Adrenal gland (tissue), 12 donors: Measurements from ENCODE around the gene ARX. TPM values are rescaled to one million over a fixed set of nuclear protein-coding genes. Genes with fewer than 3 reads are reported as not detected.

Experiments
- DNase-seq, 7 donors: peaks; one replicate each; pipeline ENCODE4 v3.0.0-alpha.2; 2019 to 2020
- H3K27ac ChIP-seq, 5 donors: fragments of 200-600 bp; sonication (generic) in 4 of 5; 1 replicate in 3 of 5; 2 replicates in 2 of 5; pipeline versions ENCODE4 v1.5.1 to v1.8.0; 2016 to 2020; ENCODE audit warnings: mild to moderate bottlenecking in 1 of 5
- H3K27me3 ChIP-seq: fragments of 200-600 bp; 2 replicates; pipeline ENCODE4 v1.8.0; 2021
- H3K36me3 ChIP-seq, 2 donors: fragments of 200-600 bp; replicated peaks in 1 of 2; 1 replicate in 1 of 2; 2 replicates in 1 of 2; pipeline versions ENCODE4 v1.5.1 to v1.8.0; 2018 to 2022
- H3K4me1 ChIP-seq, 2 donors: fragments of 200-600 bp; replicated peaks in 1 of 2; 1 replicate in 1 of 2; 2 replicates in 1 of 2; pipeline versions ENCODE4 v1.5.1 to v1.8.0; 2018 to 2021
- H3K4me3 ChIP-seq, 4 donors: fragments of 200-600 bp; sonication (generic) in 3 of 4; one replicate each; pipeline ENCODE4 v1.5.1; 2016 to 2018
- H3K9me3 ChIP-seq, 3 donors: fragments of 200-600 bp; sonication (generic) in 1 of 3; replicated peaks in 1 of 3; 1 replicate in 2 of 3; 2 replicates in 1 of 3; pipeline versions ENCODE4 v1.5.1 to v1.8.0; 2016 to 2021
- POLR2A ChIP-seq, 2 donors: fragments of 450-650 bp; IDR thresholded peaks; one replicate each; pipeline ENCODE4 v1.6.1; 2017; ENCODE audit warnings: antibody characterized with exemption in 2 of 2, mild to moderate bottlenecking in 2 of 2, moderate library complexity in 1 of 2
- WGBS, 4 donors: extraction: QIAGEN DNeasy Blood & Tissue Kit in 2 of 4; methylation state at CpG; one replicate each; pipeline versions ENCODE4 v1.1.5 to v1.1.7; 2013 to 2017; 5-methylcytosine and 5-hydroxymethylcytosine counted together
- intact Hi-C, 2 donors: fragments of 100-400 bp; cut with DNase I; formaldehyde crosslinking; loops; one replicate each; pipeline versions ENCODE4 v1.14.1 to v1.15.0; 2022 to 2023
- polyA plus RNA-seq, 3 donors: library from polyadenylated mRNA; stranded (reverse); fragments of 200-250 nt in 2 of 3; fragments of 350-450 nt in 1 of 3; fragmentation: Illumina TruSeq in 1 of 3; extraction: RNeasy Lipid Tissue Mini Kit (QIAGEN cat#74804) in 1 of 3; gene quantifications; one replicate each; pipeline ENCODE4 v1.2.3, GENCODE V29; 2013 to 2014
- total RNA-seq, 9 donors: library from RNA; depleted of rRNA in 4 of 9; stranded (reverse); fragments of >200 nt in 4 of 9; fragments of 120-200 nt in 1 of 9; fragmentation: NEBNext Ultra II Directional in 1 of 9; extraction: Animal tissue kit (Norgen Biotek cat#: 25700) in 1 of 9; gene quantifications; one replicate each; pipeline versions ENCODE4 v1.1.0 to v1.2.4, GENCODE V29; 2013 to 2023
- TF ChIP-seq, protein P1 (sequence below), 6 experiments: fragments of 450-650 bp in 4 of 6; fragments of 200-600 bp in 2 of 6; sonication (generic) in 1 of 6; IDR thresholded peaks; 1 replicate in 5 of 6; 2 replicates in 1 of 6; pipeline versions ENCODE4 v1.5.1 to v1.8.0; 2016 to 2021; ENCODE audit warnings: antibody characterized with exemption in 6 of 6, mild to moderate bottlenecking in 2 of 6, moderate library complexity in 1 of 6
- donor health status: healthy with polysubstance abuse.
- donor health status: Bipolar disorder and iron deficiency.
- donor health status: DM: yes; HTN: yes; CAD: no.
- donor health status: DM: no; HTN: no; CAD: no.
- donor health status: DM: no; HTN: no; CAD: no.
- donor health status: DM: yes; HTN: yes; CAD: no.

ARX gene
- total and polyA plus RNA-seq, 12 donors = 0.06 TPM; not detected in 11

DNA sequence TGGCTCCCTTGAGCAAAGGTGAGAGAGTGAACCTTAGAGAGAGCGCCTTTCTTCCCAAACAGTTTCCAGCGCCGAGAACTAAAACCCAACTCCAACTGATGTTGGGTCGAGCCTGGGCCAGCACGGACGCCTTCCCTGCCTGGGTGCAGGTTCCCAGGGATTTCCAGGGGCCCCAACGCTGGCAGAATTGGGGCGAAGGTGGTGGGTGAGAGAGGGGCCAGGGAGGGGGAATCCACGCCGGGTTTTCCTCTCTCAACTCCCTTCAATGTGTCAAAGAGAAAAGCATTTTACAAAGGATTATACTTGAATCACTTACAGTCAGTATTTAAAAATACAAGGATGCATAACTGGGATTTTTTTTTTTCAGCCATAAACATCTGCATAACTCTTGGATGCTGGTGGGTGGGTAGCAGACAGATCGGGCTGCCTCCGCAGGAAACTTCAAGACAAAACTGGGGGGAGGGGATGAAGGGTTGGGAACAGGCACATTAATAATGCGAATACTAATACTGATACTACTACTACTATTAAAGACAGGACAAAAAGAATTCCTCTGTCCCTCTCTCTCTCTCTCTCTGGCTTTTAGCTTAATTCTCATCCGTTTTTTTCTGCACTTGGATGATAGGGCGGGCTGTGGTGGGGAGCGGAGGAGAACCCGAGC is 1.3 kb upstream of the ARX start:
- Histone ChIP-seq H3K4me1 (peaks cover 0 to 4% of the 10 kb centered on the region in 2 donors), H3K36me3 (no peaks in the 10 kb centered on the region), H3K4me3 (no peak overlapping the region), H3K27ac (no peak overlapping the region), H3K9me3 (no peaks in the 10 kb centered on the region), H3K27me3 (peaks cover 93% of the 10 kb centered on the region)
- WGBS, 4 donors = 30 to 31% (median 30%) methylated on average over 17 of the region's 17 CpGs
- intact Hi-C loops = loop anchor here in 1 of 2 donors (10.0 kb wide), 1 partner anchor 182 kb away; no protein-coding TSS in a partner anchor
- TF ChIP-seq, protein P1, sequence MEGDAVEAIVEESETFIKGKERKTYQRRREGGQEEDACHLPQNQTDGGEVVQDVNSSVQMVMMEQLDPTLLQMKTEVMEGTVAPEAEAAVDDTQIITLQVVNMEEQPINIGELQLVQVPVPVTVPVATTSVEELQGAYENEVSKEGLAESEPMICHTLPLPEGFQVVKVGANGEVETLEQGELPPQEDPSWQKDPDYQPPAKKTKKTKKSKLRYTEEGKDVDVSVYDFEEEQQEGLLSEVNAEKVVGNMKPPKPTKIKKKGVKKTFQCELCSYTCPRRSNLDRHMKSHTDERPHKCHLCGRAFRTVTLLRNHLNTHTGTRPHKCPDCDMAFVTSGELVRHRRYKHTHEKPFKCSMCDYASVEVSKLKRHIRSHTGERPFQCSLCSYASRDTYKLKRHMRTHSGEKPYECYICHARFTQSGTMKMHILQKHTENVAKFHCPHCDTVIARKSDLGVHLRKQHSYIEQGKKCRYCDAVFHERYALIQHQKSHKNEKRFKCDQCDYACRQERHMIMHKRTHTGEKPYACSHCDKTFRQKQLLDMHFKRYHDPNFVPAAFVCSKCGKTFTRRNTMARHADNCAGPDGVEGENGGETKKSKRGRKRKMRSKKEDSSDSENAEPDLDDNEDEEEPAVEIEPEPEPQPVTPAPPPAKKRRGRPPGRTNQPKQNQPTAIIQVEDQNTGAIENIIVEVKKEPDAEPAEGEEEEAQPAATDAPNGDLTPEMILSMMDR (IDR thresholded peaks at IDR 0.05) = no peak
- no peak for TF ChIP-seq POLR2A (IDR thresholded peaks at IDR 0.05)
- DNase-seq = no peak

DNA sequence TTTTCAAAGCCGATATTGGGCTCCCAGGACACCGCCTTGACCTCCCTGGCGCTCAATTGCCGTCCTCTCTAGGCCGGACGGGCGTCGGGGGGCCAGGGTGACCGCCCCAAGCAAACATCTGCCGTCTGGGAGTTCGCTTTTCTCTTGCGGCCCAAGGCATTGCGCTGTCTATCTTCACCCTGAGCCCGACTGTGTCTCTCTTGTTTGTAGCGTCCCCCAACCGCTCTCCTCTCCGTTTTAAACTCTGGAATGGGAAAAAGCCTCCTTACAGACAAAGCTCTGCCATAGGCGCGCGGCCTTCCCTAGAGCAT is 551 bp upstream of the ARX start:
- intact Hi-C loops = loop anchor here in 1 of 2 donors (10.0 kb wide), 1 partner anchor 182 kb away; no protein-coding TSS in a partner anchor
- no peak overlapping the region for H3K27ac ChIP-seq
- no peak for DNase-seq
- peaks cover 0 to 4% of the 10 kb centered on the region in 2 donors for H3K4me1 ChIP-seq
- no peaks in the 10 kb centered on the region for H3K36me3 ChIP-seq
- TF ChIP-seq POLR2A (IDR thresholded peaks at IDR 0.05) = no peak
- TF ChIP-seq, protein P1 (IDR thresholded peaks at IDR 0.05) = no peak
- 35 to 59% (median 46%) methylated on average over 6 to 20 of the region's 20 CpGs for WGBS, 4 donors
- H3K9me3 ChIP-seq = no peaks in the 10 kb centered on the region
- H3K4me3 ChIP-seq = no peak overlapping the region
- H3K27me3 ChIP-seq = peaks cover 93% of the 10 kb centered on the region

DNA sequence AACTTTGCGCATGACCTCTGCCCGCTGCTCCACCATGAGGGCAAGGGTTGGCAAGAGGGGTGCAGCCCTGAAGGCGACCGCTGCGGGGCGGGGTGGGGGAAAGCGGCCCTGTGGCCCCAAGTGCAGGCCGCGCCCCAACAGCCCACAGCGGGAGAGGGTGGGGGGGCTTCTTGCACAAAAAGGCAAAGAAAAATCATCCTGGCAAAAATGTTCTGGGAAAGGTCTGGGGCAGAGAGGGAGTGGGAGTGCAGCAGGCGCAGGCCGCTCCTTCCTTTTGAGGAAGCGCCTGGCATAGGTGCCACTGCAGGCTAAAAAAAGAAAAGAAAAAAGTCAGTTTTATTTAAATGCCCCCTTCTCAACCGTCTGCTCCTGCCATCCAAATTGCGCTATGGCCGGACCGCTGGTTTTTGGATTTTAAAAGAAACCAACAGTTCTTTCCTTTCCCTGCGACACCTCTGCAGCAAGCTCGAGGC is 1.4 kb downstream of the ARX start:
- no peak for TF ChIP-seq POLR2A (IDR thresholded peaks at IDR 0.05)
- TF ChIP-seq, protein P1 (IDR thresholded peaks at IDR 0.05) = no peak
- DNase-seq = no peak
- peaks cover 0 to 4% of the 10 kb centered on the region in 2 donors for H3K4me1 ChIP-seq
- H3K36me3 ChIP-seq = no peaks in the 10 kb centered on the region
- no peak overlapping the region for H3K4me3 ChIP-seq
- 43 to 51% (median 47%) methylated on average over 17 to 19 of the region's 19 CpGs for WGBS, 4 donors
- peaks cover 90% of the 10 kb centered on the region for H3K27me3 ChIP-seq
- intact Hi-C loops = loop anchor here in 1 of 2 donors (10.0 kb wide), 1 partner anchor 180 kb away; no protein-coding TSS in a partner anchor
- no peaks in the 10 kb centered on the region for H3K9me3 ChIP-seq
- H3K27ac ChIP-seq = no peak overlapping the region

DNA sequence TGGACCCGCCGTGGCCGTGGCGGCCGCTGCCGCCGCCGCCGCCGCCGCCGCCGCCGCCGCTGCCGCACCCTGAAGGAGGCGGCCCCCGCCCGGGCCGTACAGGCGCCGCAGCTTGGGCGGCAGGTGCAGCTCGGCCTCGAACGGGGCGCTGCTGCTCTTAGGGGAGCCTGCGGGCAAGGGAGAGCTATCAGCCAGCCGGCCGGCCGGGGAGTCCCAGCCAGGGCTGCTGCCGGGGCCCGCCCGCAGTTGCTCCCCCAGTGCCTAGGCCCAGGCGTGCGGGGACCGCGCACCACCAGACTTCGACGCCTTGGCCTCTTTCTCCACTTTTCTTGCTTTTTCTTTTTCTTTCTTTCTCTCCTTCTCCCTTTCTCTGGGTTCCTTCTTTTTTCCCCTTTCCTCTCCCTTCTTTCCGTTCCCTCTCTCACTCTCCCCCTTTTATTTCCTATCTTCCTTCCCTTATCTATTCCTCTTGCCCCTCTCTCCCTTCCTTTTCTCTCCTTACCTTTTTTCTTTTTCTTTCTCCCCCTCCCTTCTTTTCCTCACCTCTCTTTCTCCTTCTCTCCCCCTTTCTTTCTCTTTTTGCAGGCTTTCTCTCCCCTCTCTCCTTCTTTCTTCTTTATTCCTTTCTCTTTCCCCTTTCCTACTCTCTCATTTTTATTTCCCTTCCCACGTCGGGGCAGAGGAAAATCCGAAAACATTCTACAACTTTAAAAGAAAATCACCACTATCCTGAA is 2.0 kb downstream of the ARX start:
- no peaks in the 10 kb centered on the region for H3K9me3 ChIP-seq
- intact Hi-C loops = loop anchor here in 1 of 2 donors (10.0 kb wide), 1 partner anchor 179 kb away; no protein-coding TSS in a partner anchor
- 5 to 45% (median 22%) methylated on average over 15 to 38 of the region's 44 CpGs for WGBS, 4 donors
- H3K4me3 ChIP-seq = no peak overlapping the region
- TF ChIP-seq, protein P1 (IDR thresholded peaks at IDR 0.05) = no peak
- no peak for TF ChIP-seq POLR2A (IDR thresholded peaks at IDR 0.05)
- no peak overlapping the region for H3K27ac ChIP-seq
- no peaks in the 10 kb centered on the region for H3K36me3 ChIP-seq
- no peak for DNase-seq
- H3K4me1 ChIP-seq = peaks cover 0 to 4% of the 10 kb centered on the region in 2 donors
- peaks cover 90% of the 10 kb centered on the region for H3K27me3 ChIP-seq
